Endothelial cell (in vitro differentiated cells): Measurements from ENCODE around the gene KIAA1210. TPM values are rescaled to one million over a fixed set of nuclear protein-coding genes. Genes with fewer than 3 reads are reported as not detected.

Source experiments
- DNase-seq: peaks from one replicate; pipeline ENCODE4 v3.0.0; 2021; ENCODE audit warnings: low spot score
- H3K27ac Mint-ChIP-seq: one replicate; pipeline ENCODE4 v1.8.0; 2021; ENCODE audit warnings: mixed read lengths, inconsistent platforms; ENCODE audit not compliant: unreplicated experiment
- H3K27me3 Mint-ChIP-seq: one replicate; pipeline ENCODE4 v1.8.0; 2021; ENCODE audit warnings: mild to moderate bottlenecking, moderate library complexity, mixed read lengths, inconsistent platforms; ENCODE audit not compliant: unreplicated experiment
- H3K36me3 Mint-ChIP-seq: one replicate; pipeline ENCODE4 v1.8.0; 2021; ENCODE audit warnings: mild to moderate bottlenecking, low read depth, mixed read lengths, inconsistent platforms; ENCODE audit not compliant: unreplicated experiment
- H3K4me1 Mint-ChIP-seq: one replicate; pipeline ENCODE4 v1.8.0; 2021; ENCODE audit warnings: mild to moderate bottlenecking, mixed read lengths, inconsistent platforms; ENCODE audit not compliant: unreplicated experiment
- H3K4me3 Mint-ChIP-seq: one replicate; pipeline ENCODE4 v1.8.0; 2021; ENCODE audit warnings: mild to moderate bottlenecking, mixed read lengths, inconsistent platforms; ENCODE audit not compliant: unreplicated experiment
- H3K9me3 Mint-ChIP-seq: one replicate; pipeline ENCODE4 v1.8.0; 2021; ENCODE audit warnings: mixed read lengths, inconsistent platforms; ENCODE audit not compliant: unreplicated experiment
- total RNA-seq: library from RNA; stranded (reverse); fragmentation: NEBNext Ultra II Directional; extraction: Animal tissue kit (Norgen Biotek cat#: 25700); gene quantifications from one replicate; pipeline ENCODE4 v1.2.1, GENCODE V29; 2021; ENCODE audit not compliant: unreplicated experiment
- TF ChIP-seq, protein P1 (sequence below): fragments of 200-600 bp; sonication (generic); IDR thresholded peaks from one replicate; pipeline ENCODE4 v1.5.0; 2021; ENCODE audit warnings: antibody characterized with exemption; ENCODE audit not compliant: unreplicated experiment

The KIAA1210 gene
- total RNA-seq, 1 donor from 2014 or later, result not detected

DNA sequence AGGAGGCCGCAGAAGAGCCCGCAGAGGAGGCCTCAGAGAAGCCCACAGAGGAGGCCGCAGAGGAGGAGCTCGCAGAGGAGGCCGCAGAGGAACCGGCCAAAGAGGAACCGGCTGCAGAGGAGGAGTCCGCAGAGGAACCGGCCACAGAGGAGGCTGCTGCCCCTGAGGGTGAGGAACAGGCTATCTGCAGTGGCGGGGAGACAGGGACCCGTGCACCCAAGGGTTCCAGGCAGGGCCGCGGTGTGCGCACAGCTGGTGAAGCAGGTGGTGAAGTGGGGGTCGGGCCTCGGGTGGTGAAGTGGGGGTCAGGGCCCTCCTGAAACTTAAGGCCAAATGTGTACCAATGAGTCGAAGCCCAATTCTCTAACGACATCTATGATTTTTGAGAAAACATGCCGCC, 53.7 kb downstream of the KIAA1210 start:
- Mint-ChIP-seq H3K36me3 (no peaks in the 10 kb centered on the region), H3K27ac (no peak overlapping the region), H3K9me3 (no peaks in the 10 kb centered on the region), H3K27me3 (no peaks in the 10 kb centered on the region), H3K4me1 (no peaks in the 10 kb centered on the region), H3K4me3 (no peak overlapping the region)
- no peak for DNase-seq
- TF ChIP-seq, protein P1, sequence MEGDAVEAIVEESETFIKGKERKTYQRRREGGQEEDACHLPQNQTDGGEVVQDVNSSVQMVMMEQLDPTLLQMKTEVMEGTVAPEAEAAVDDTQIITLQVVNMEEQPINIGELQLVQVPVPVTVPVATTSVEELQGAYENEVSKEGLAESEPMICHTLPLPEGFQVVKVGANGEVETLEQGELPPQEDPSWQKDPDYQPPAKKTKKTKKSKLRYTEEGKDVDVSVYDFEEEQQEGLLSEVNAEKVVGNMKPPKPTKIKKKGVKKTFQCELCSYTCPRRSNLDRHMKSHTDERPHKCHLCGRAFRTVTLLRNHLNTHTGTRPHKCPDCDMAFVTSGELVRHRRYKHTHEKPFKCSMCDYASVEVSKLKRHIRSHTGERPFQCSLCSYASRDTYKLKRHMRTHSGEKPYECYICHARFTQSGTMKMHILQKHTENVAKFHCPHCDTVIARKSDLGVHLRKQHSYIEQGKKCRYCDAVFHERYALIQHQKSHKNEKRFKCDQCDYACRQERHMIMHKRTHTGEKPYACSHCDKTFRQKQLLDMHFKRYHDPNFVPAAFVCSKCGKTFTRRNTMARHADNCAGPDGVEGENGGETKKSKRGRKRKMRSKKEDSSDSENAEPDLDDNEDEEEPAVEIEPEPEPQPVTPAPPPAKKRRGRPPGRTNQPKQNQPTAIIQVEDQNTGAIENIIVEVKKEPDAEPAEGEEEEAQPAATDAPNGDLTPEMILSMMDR, result no peak

DNA sequence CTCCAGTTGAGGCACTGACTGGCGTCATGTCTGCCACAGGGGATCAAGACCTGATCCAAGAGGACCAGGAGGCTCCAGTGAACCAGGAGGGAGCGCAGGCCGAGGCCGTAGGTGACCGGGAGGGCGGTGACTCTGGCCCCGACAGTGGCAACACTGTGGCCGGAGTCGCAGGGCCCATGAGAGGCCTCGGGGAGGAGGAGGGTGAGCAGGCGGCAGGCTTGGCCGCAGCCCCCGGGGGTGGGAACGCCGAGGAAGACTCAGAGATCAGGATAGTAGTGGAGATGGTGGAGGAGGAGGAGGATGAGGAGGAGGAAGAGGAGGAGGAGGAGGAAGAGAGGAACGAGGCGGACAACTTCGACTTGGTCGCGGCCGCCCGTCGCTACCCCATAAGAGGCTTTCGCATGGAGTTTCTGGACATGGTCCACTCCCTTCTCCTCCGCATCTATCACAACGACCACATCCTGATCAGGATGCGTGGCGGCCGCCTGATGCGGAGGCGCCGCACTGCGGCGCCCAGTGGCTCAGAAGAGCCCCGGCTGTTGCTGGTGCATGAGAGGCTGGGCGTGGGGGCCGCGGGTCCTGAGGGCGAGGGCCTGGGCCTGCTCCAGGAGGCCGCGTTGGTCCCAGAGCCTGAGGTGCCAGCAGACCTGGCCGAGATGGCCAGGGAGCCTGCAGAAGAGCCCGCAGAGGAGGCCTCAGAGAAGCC, 54.3 kb downstream of the KIAA1210 start:
- Mint-ChIP-seq H3K27me3 (no peaks in the 10 kb centered on the region), H3K36me3 (no peaks in the 10 kb centered on the region), H3K27ac (no peak overlapping the region), H3K4me1 (no peaks in the 10 kb centered on the region), H3K9me3 (no peaks in the 10 kb centered on the region), H3K4me3 (no peak overlapping the region)
- DNase-seq, result no peak
- TF ChIP-seq, protein P1, result no peak

DNA sequence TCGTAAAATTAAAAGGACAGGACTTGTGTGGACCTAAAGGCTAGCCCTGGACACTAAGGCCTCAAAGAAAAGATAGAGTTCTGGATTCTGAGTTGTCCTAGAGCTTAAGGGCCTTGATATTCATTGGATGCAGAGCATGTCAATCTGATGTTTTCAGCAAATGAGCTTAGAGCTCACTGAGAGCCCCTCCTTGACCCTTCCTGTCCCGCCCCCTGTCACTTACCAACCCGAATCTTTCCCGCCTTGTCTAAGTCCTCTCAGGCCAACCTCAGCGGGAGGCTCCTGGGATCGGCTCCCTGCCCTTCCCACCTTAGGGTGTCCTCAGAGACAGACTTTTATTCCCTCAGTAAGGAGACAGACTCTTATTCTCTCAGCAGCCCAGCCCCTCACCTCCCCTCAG, 54.9 kb downstream of the KIAA1210 start, which contains the start of gene CT47C1:
Gene CT47C1 (plus strand): TSS at position 250 of the 400 bp plus-strand sequence. CDS start 233 bp downstream, outside the sequence.
- Mint-ChIP-seq H3K36me3 (no peaks in the 10 kb centered on the region), H3K4me1 (no peaks in the 10 kb centered on the region), H3K27ac (no peak within 1 kb of the TSS)

DNA sequence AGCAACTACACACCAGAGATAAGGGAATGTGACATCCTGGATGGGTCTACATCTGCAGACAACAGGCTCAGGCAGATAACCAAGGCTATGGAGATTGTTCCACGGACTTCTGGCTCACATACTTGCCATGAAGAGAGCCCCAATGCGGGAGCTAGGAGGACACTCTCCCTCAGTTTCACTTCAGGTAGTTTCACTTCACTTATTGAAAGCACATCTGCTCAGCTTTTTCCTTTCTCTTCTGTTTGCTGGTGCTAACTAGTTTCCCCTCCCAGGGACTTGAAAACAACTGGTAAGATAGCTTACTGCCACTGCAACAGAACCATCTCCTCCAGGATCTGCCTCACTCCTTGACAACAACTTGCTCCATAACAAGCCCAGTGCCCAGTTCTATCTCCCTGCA, 56.2 kb downstream of the KIAA1210 start:
- no peak for DNase-seq
- Mint-ChIP-seq H3K36me3 (no peaks in the 10 kb centered on the region), H3K4me1 (no peaks in the 10 kb centered on the region), H3K4me3 (no peak overlapping the region), H3K27me3 (no peaks in the 10 kb centered on the region), H3K9me3 (no peaks in the 10 kb centered on the region), H3K27ac (no peak overlapping the region)
- TF ChIP-seq, protein P1, result no peak

More for the DNA sequence above, 54.9 kb downstream of the KIAA1210 start, which contains the start of gene CT47C1:
- Mint-ChIP-seq H3K4me3 (no peak within 1 kb of the TSS), H3K9me3 (no peaks in the 10 kb centered on the region), H3K27me3 (no peaks in the 10 kb centered on the region)
- TF ChIP-seq, protein P1, result no peak
- DNase-seq, result no peak

DNA sequence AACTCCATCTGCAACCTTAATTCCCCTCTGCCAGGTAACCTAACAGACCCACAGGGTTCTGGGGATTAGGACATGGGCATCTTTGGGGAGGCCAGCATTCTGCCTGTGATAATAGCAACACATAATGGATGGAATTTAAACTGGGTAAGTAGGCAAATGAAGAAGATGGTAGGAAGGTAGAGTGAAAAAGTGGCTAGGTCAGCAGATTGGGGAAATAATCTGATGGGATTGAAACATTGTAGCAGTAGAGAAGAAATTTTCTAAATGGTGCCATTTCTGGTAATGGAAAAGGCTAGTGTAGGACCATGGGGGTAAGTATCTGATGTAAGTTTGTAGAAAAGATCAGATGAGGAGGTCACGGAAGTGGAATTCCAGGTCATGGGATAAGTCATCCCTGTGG, 57.9 kb downstream of the KIAA1210 start:
- no peaks in the 10 kb centered on the region for H3K9me3 Mint-ChIP-seq
- TF ChIP-seq, protein P1, result no peak
- no peak for DNase-seq
- H3K36me3 Mint-ChIP-seq, result no peaks in the 10 kb centered on the region
- H3K27ac Mint-ChIP-seq, result no peak overlapping the region
- no peaks in the 10 kb centered on the region for H3K27me3 Mint-ChIP-seq
- no peak overlapping the region for H3K4me3 Mint-ChIP-seq
- H3K4me1 Mint-ChIP-seq, result no peaks in the 10 kb centered on the region
